Measurements from ENCODE around the gene SGPL1. TPM values are rescaled to one million over a fixed set of nuclear protein-coding genes. Genes with fewer than 3 reads are reported as not detected.

The SGPL1 gene
- total and polyA plus RNA-seq, 2 of the 8 experiments (the other 6 are each of a cell fraction or from before 2014, with no cell fraction given) = 20.5 to 51.6 TPM

DNA sequence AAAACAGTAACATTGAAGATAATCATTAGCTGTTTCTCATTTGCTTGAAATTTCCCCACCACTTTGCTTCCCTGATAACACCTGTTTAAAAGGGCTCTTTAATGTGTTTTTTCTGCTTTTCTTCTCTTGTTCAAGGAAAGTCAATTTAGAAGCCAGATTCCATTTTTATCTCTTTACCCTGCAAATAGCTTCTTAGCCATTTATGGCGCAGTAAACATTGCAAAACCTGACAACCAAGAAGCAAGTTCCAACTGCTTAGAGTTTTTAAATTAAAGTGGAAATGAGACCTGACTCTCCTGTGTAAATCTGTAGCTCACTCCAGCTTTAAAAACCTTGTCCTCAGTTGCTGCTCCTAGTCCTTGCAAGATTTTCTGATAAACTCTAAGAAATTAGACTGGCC, 30.1 kb downstream of the SGPL1 start:
- Histone ChIP-seq H3K9ac (replicated peaks in 1 of 4; ENCODE audit: extremely low read depth in 1 of 4, low read depth in 3 of 4, low read length in 3 of 4) (no peak overlapping the region), H3K4me2 (ENCODE audit: insufficient read depth in 1 of 2, low read depth in 2 of 2, low read length in 2 of 2) (no peak overlapping the region), H3K4me1 (replicated peaks in 1 of 4; ENCODE audit: control insufficient read depth in 3 of 4, insufficient read depth in 4 of 4, low read length in 3 of 4) (no peaks in the 10 kb centered on the region), H2BK120ac (replicated peaks; ENCODE audit: low read depth, low read length) (no peak overlapping the region), H3K27ac (ENCODE audit: low read depth, low read length) (no peak overlapping the region), H4K5ac (ENCODE audit: insufficient read length, low read depth, low read length) (no peak overlapping the region), H2BK12ac (ENCODE audit: low read depth, low read length) (no peak overlapping the region), H3K36me3 (ENCODE audit: control insufficient read depth in 2 of 4, insufficient read depth in 4 of 4, low read length in 3 of 4) (peaks cover 0 to 26% (median 5%) of the 10 kb centered on the region in 4 experiments; a peak in 3 of 8 replicates), H2AK5ac (ENCODE audit: low read depth, low read length) (no peak overlapping the region), H3K56ac (replicated peaks; ENCODE audit: insufficient read length, low read depth, low read length) (no peak overlapping the region), H3K79me1 (ENCODE audit: low read depth, low read length) (no peaks in the 10 kb centered on the region; the same call in none of the 2 replicates), H3K18ac (ENCODE audit: extremely low read depth, low read length) (no peak overlapping the region), H2BK5ac (ENCODE audit: low read depth, low read length) (no peak overlapping the region), H3K4me3 (ENCODE audit: extremely low read depth in 1 of 4, insufficient read depth in 2 of 4, low read depth in 3 of 4, low read length in 4 of 4) (no peak overlapping the region), H3K4ac (replicated peaks; ENCODE audit: insufficient read length, low read depth, low read length) (no peak overlapping the region), H3K27me3 (replicated peaks in 1 of 4; ENCODE audit: control insufficient read depth in 3 of 4, extremely low read depth in 1 of 4, insufficient read depth in 3 of 4, low read length in 3 of 4) (no peaks in the 10 kb centered on the region), H3K79me2 (ENCODE audit: control insufficient read depth in 1 of 2, insufficient read depth in 2 of 2, low read length in 2 of 2) (peaks cover 0 to 13% of the 10 kb centered on the region in 2 experiments; a peak in 2 of 4 replicates), H4K20me1 (replicated peaks in 1 of 2; ENCODE audit: control insufficient read depth in 1 of 2, insufficient read depth in 2 of 2, low read length in 2 of 2) (peaks cover 0 to 6% of the 10 kb centered on the region in 2 experiments), H3K9me3 (ENCODE audit: insufficient read depth in 2 of 2, low read depth in 1 of 2, low read length in 1 of 2) (no peaks in the 10 kb centered on the region), H4K8ac (ENCODE audit: extremely low read depth, insufficient read depth, low read length) (no peak overlapping the region), H2BK20ac (ENCODE audit: low read length) (no peak overlapping the region), H4K91ac (replicated peaks; ENCODE audit: insufficient read length, low read length) (no peak overlapping the region), H3K23me2 (ENCODE audit: low read depth, low read length) (no peaks in the 10 kb centered on the region), H2AFZ (ENCODE audit: low read length) (no peak overlapping the region), H2BK15ac (ENCODE audit: low read length) (no peak overlapping the region), H3K14ac (ENCODE audit: insufficient read length) (no peak overlapping the region), H3K23ac (ENCODE audit: insufficient read length) (no peak overlapping the region)
- ChIA-PET CTCF (ENCODE audit: partially characterized antibody) (no interaction called here), POLR2A (ENCODE audit: partially characterized antibody) (no interaction called here)
- FAIRE-seq (no peak), DNase-seq (ENCODE audit: low read depth in 1 of 2, low spot score in 2 of 2) (no peak)
- 100% methylated on average over 1 of the region's 1 CpG; no CpG with 5 or more reads in 1 of the 2 experiments for WGBS, 2 experiments (ENCODE audit: extremely low coverage in 1 of 2, insufficient coverage in 1 of 2, insufficient read length in 1 of 2, insufficient replicate concordance in 2 of 2, low coverage in 1 of 2, low lambda C conversion rate in 2 of 2, missing lambda C conversion rate in 1 of 2)
- TF ChIP-seq BRCA1 (IDR thresholded peaks at IDR 0.05; ENCODE audit: low read depth, low read length) (no peak), POLR2AphosphoS5 (IDR thresholded peaks at IDR 0.05; ENCODE audit: low read depth, low read length) (no peak), RAD21 (IDR thresholded peaks at IDR 0.05 in 1 of 2, conservative IDR thresholded peaks at IDR 0.05 in 1 of 2; ENCODE audit: low read depth in 2 of 2, low read length in 2 of 2) (no peak), TEAD4 (IDR thresholded peaks at IDR 0.05; ENCODE audit: low read depth, low read length) (no peak), NANOG (IDR thresholded peaks at IDR 0.05; ENCODE audit: insufficient read depth, low read depth, low read length, poor library complexity, severe bottlenecking) (no peak), JUND (IDR thresholded peaks at IDR 0.05; ENCODE audit: low read length) (no peak), HDAC2 (IDR thresholded peaks at IDR 0.05; ENCODE audit: borderline replicate concordance in 1 of 2, low read depth in 2 of 2, low read length in 2 of 2) (no peak), SP4 (IDR thresholded peaks at IDR 0.05; ENCODE audit: low read length) (no peak)
- TF ChIP-seq, protein P1, sequence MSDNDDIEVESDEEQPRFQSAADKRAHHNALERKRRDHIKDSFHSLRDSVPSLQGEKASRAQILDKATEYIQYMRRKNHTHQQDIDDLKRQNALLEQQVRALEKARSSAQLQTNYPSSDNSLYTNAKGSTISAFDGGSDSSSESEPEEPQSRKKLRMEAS (IDR thresholded peaks at IDR 0.05) = no peak
